Mesenchymal stem cell (in vitro differentiated cells and primary cell): Measurements from ENCODE around the gene LBX2.

ENCODE experiments used
- DNase-seq: peaks from one replicate; pipeline ENCODE4 v3.0.0-alpha.2; 2013
- H2AFZ ChIP-seq: one replicate; pipeline ENCODE4 v1.6.1; 2013; ENCODE audit warnings: low read depth, mild to moderate bottlenecking, control low read depth, inconsistent platforms, low read length, moderate library complexity
- H2AK5ac ChIP-seq: 2 replicates; pipeline ENCODE4 v1.6.1; 2013; ENCODE audit warnings: low read length, moderate library complexity, mild to moderate bottlenecking, inconsistent platforms; ENCODE audit not compliant: severe bottlenecking
- H2BK120ac ChIP-seq: one replicate; pipeline ENCODE4 v1.6.1; 2013; ENCODE audit warnings: low read depth, mild to moderate bottlenecking, inconsistent platforms, low read length, moderate library complexity
- H2BK12ac ChIP-seq, 2 experiments: one replicate each; pipeline ENCODE4 v1.6.1; 2013; ENCODE audit warnings: inconsistent platforms in 2 of 2, low read length in 2 of 2, mild to moderate bottlenecking in 2 of 2, moderate library complexity in 2 of 2, control low read depth in 1 of 2
- H2BK15ac ChIP-seq: one replicate; pipeline ENCODE4 v1.6.1; 2013; ENCODE audit warnings: mild to moderate bottlenecking, low read depth, inconsistent platforms; ENCODE audit not compliant: poor library complexity, severe bottlenecking
- H2BK5ac ChIP-seq: 2 replicates; pipeline ENCODE4 v1.6.1; 2013; ENCODE audit warnings: low read depth, mild to moderate bottlenecking, low read length, control low read depth, inconsistent platforms; ENCODE audit not compliant: poor library complexity, severe bottlenecking
- H3K14ac ChIP-seq, 2 experiments: one replicate each; pipeline ENCODE4 v1.6.1; 2013; ENCODE audit warnings: inconsistent platforms in 2 of 2, low read length in 2 of 2, control low read depth in 1 of 2, mild to moderate bottlenecking in 1 of 2, moderate library complexity in 1 of 2
- H3K18ac ChIP-seq, 2 experiments: one replicate each; pipeline ENCODE4 v1.6.1; 2013; ENCODE audit warnings: inconsistent platforms in 2 of 2, low read length in 2 of 2, control low read depth in 1 of 2, low read depth in 1 of 2, mild to moderate bottlenecking in 1 of 2
- H3K23ac ChIP-seq, 2 experiments: one replicate each; pipeline ENCODE4 v1.6.1; 2013; ENCODE audit warnings: inconsistent platforms in 2 of 2, low read length in 2 of 2, mild to moderate bottlenecking in 2 of 2, moderate library complexity in 2 of 2, control low read depth in 1 of 2
- H3K27ac ChIP-seq: 2 replicates; pipeline ENCODE4 v1.5.1; 2013; ENCODE audit warnings: mild to moderate bottlenecking, moderate library complexity, low read length, control low read depth, inconsistent platforms; ENCODE audit not compliant: poor library complexity, severe bottlenecking
- H3K27me3 ChIP-seq, 2 experiments: 2 replicates each; pipeline versions ENCODE4 v1.6.1 to v1.7.0; 2013; ENCODE audit warnings: low read length in 2 of 2, mild to moderate bottlenecking in 2 of 2, moderate library complexity in 2 of 2, control low read depth in 1 of 2, inconsistent platforms in 1 of 2; ENCODE audit not compliant: control insufficient read depth in 1 of 2, insufficient read depth in 1 of 2
- H3K36me3 ChIP-seq, 2 experiments: 2 replicates each; pipeline versions ENCODE4 v1.6.1 to v1.7.0; 2013; ENCODE audit warnings: low read length in 2 of 2, control low read depth in 1 of 2, inconsistent platforms in 1 of 2, low read depth in 1 of 2, mild to moderate bottlenecking in 1 of 2; ENCODE audit not compliant: insufficient read depth in 2 of 2, control insufficient read depth in 1 of 2
- H3K4ac ChIP-seq, 2 experiments: one replicate each; pipeline ENCODE4 v1.6.1; 2013; ENCODE audit warnings: inconsistent platforms in 2 of 2, low read length in 2 of 2, mild to moderate bottlenecking in 2 of 2, moderate library complexity in 2 of 2, control low read depth in 1 of 2, low read depth in 1 of 2
- H3K4me1 ChIP-seq: 2 replicates; pipeline ENCODE4 v1.6.1; 2013; ENCODE audit warnings: low read depth, low read length, control low read depth; ENCODE audit not compliant: control insufficient read depth, insufficient read depth
- H3K4me2 ChIP-seq: 2 replicates; pipeline ENCODE4 v1.6.1; 2013; ENCODE audit warnings: low read length, mild to moderate bottlenecking, inconsistent platforms; ENCODE audit not compliant: poor library complexity, severe bottlenecking
- H3K4me3 ChIP-seq, 2 experiments: 2 replicates each; pipeline versions ENCODE4 v1.5.1 to v1.7.0; 2013; ENCODE audit warnings: low read length in 2 of 2, mild to moderate bottlenecking in 2 of 2, control low read depth in 1 of 2, low read depth in 1 of 2; ENCODE audit not compliant: insufficient read depth in 1 of 2
- H3K79me1 ChIP-seq: replicated peaks from 2 replicates; pipeline ENCODE4 v1.6.1; 2013; ENCODE audit warnings: mild to moderate bottlenecking, control low read depth, low read length, inconsistent platforms; ENCODE audit not compliant: poor library complexity, severe bottlenecking
- H3K9ac ChIP-seq: 2 replicates; pipeline ENCODE4 v1.7.0; 2013; ENCODE audit warnings: mild to moderate bottlenecking, low read length, moderate library complexity
- H3K9me3 ChIP-seq: 2 replicates; pipeline ENCODE4 v1.7.0; 2013; ENCODE audit warnings: mild to moderate bottlenecking, low read length; ENCODE audit not compliant: control insufficient read depth
- H4K8ac ChIP-seq: one replicate; pipeline ENCODE4 v1.6.1; 2013; ENCODE audit warnings: inconsistent platforms, mild to moderate bottlenecking, low read length, moderate library complexity
- H4K91ac ChIP-seq: one replicate; pipeline ENCODE4 v1.6.1; 2013; ENCODE audit warnings: mild to moderate bottlenecking, low read length, inconsistent platforms
- WGBS: methylation state at CpG from one replicate; pipeline ENCODE4 v1.1.7; 2013; ENCODE audit warnings: mixed read lengths; 5-methylcytosine and 5-hydroxymethylcytosine counted together

Gene LBX2

DNA sequence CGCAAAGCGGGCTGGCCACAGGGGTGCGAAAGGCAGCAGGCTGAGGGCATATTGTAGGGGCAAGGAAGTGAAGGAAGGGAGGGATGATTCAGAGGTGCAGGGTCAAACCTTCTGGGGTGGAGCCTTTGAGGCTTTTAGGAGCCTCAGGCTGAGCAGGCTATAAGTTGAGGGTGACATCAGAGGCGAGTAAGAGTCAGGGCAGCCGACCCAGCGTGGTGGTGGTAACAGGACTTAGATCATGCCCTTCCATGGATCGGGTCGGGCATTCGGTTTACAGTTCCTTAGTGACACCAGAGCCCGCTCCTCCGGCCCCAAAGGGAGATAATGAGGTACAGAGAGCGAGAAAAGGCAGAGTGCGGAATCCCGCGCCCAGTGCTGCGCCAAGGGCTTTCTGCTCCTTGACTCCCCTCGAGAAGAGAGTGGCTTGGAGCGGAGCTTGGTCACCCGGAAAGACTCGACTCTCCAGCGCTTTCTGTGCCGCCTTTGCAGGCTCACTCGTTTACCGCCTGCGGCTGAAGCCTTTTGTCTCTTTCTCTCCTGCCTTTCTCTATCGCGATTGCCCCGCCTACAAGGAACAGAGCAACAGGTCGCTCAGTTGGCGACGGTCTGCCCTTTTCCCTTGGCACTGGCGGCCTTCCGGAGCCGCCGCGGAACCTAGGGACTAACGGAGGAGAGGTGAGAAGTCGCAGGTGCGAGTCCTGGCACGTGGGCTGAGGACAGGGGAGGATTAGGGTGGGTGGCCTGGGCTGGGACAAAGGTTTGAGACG lies 720 bp downstream of the LBX2 start:
- Histone ChIP-seq H3K23ac (peak overlapping the region in 1 of 2 experiments; percentile 99), H2AFZ (no peak overlapping the region), H2BK12ac (no peak overlapping the region), H3K27me3 (peaks cover 0 to 55% of the 10 kb centered on the region in 2 experiments), H3K9ac (peak overlapping the region; percentile 77), H4K91ac (no peak overlapping the region), H3K4me3 (peak overlapping the region; percentile 40 to 77), H2BK15ac (no peak overlapping the region), H3K14ac (peak overlapping the region in 1 of 2 experiments; percentile 28), H2BK5ac (no peak overlapping the region), H3K4me1 (peaks cover 43% of the 10 kb centered on the region), H3K4ac (no peak overlapping the region), H2BK120ac (no peak overlapping the region), H3K36me3 (peaks cover 1 to 10% of the 10 kb centered on the region in 2 experiments), H3K18ac (peak overlapping the region in 1 of 2 experiments; percentile 28), H4K8ac (no peak overlapping the region), H3K27ac (no peak overlapping the region), H3K9me3 (no peaks in the 10 kb centered on the region), H3K79me1 (peaks cover 3% of the 10 kb centered on the region), H3K4me2 (peak overlapping the region; percentile 75), H2AK5ac (no peak overlapping the region)
- under 1% methylated on average over 41 of the region's 41 CpGs for whole genome bisulfite sequencing
- peak; percentile 52 for DNase-seq

DNA sequence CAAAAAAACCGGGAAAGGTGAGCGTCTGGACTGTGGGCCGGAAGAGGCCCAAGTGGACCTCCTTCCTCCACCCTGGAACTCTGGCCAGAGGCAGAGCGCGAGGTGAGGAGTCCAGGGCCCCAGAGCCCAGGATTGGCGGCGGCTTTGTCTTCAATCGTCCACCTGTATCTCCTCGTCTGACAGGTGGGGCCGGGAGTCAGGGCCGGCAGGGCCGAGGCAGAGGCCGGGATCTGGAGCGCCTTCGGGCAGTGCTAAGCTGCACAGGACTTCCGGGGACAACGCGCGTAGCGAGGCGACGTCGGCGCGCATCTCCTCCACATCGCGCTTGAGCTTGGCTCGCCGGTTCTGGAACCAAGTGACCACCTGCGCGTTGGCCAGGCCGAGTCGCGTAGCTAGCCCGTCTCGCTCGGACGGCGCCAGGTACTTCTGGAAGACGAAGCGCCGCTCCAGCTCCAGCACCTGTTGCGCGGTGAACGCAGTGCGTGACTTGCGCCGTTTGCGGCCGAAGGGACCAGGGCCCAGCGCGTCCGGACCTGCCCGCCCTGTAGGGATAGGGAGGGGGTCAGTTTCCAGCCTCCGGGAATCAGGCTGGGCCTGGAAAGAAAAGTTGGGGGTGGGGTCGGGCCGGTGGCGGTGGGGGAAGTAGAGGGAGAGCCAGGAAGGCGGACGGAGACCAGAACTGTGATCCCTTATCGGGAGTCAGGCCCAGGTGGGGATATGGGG lies 1.5 kb downstream of the LBX2 start:
- WGBS = 4% methylated on average over 61 of the region's 61 CpGs

DNA sequence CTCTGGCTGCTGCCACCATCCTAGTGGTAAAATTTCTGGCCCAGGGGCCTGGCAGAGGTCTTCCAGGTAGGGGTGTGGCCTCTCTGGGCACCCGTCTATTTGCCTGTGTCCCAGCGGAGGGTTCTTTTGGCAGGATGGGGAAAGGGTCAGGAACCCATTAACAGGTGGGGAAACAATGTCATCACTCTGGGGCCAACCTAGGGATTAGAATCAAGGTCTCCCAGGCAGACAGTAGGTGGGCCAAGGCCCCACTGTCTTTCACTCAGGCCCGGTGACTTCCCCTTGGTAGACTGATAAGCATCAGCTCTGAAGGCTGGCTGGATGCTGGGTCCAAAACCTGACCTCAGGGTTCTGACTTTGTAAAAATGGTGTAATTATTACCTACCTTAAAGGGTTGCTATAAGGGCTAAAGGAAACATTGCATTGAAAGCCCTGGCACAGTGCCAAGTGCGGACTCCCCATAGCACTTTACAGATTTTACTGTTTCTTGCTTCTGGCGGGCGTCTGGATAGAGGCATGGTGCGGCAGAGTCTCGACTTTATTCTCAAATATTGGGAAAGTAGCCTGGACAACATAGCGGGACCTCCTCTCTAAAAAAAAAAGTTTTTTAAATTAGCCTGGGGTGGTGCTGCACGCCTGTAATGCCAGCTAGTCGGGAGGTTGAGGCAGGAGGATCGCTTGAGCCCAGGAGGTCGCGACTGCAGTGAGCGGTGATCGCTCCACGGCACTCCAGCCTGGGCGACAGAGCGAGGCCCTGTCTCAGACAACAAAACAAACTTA lies 2.2 kb downstream of the LBX2 start:
- Histone ChIP-seq H4K8ac (no peak overlapping the region), H3K79me1 (no peaks in the 10 kb centered on the region), H2BK15ac (no peak overlapping the region), H3K23ac (no peak overlapping the region), H2BK5ac (no peak overlapping the region), H3K18ac (no peak overlapping the region), H3K4ac (no peak overlapping the region), H2BK120ac (no peak overlapping the region), H3K4me1 (peaks cover 29% of the 10 kb centered on the region), H3K14ac (no peak overlapping the region), H4K91ac (no peak overlapping the region), H3K9ac (peak overlapping the region; percentile 77), H3K4me3 (peak overlapping the region in 1 of 2 experiments; percentile 77), H3K27ac (no peak overlapping the region), H3K9me3 (no peaks in the 10 kb centered on the region), H3K4me2 (no peak overlapping the region), H2AFZ (no peak overlapping the region), H2AK5ac (no peak overlapping the region), H2BK12ac (no peak overlapping the region), H3K27me3 (peaks cover 0 to 53% of the 10 kb centered on the region in 2 experiments), H3K36me3 (peaks cover 16 to 25% of the 10 kb centered on the region in 2 experiments)
- WGBS = 73% methylated on average over 16 of the region's 19 CpGs
- DNase-seq = no peak

More for the DNA sequence above, 1.5 kb downstream of the LBX2 start:
- H3K27ac ChIP-seq = no peak overlapping the region
- peaks cover 0 to 55% of the 10 kb centered on the region in 2 experiments for H3K27me3 ChIP-seq
- no peak overlapping the region for H4K8ac ChIP-seq
- peaks cover 36% of the 10 kb centered on the region for H3K4me1 ChIP-seq
- H3K23ac ChIP-seq = peak overlapping the region in 1 of 2 experiments; percentile 76
- peak overlapping the region; percentile 77 for H3K9ac ChIP-seq
- H2AFZ ChIP-seq = no peak overlapping the region
- H3K14ac ChIP-seq = no peak overlapping the region
- H2BK5ac ChIP-seq = no peak overlapping the region
- peak; percentile 17 for DNase-seq
- no peak overlapping the region for H3K4ac ChIP-seq
- H2BK120ac ChIP-seq = no peak overlapping the region
- H2AK5ac ChIP-seq = no peak overlapping the region
- H2BK15ac ChIP-seq = no peak overlapping the region
- no peaks in the 10 kb centered on the region for H3K9me3 ChIP-seq
- H4K91ac ChIP-seq = no peak overlapping the region
- H3K4me2 ChIP-seq = peak overlapping the region; percentile 75
- H3K36me3 ChIP-seq = peaks cover 8 to 17% of the 10 kb centered on the region in 2 experiments
- peak overlapping the region; percentile 20 to 77 for H3K4me3 ChIP-seq
- peak overlapping the region in 1 of 2 experiments; percentile 28 for H3K18ac ChIP-seq
- no peak overlapping the region for H2BK12ac ChIP-seq
- peaks cover 2% of the 10 kb centered on the region for H3K79me1 ChIP-seq
